ENCODE results near the gene DNAJC18.
"Not testable (repeated sequence)": the region's sequence is repeated elsewhere in the genome, so short reads cannot be mapped to it uniquely, and the experiment has no call there.

Gene DNAJC18

GRCh38 chr5:139389701-139390638 is 49.4 kb downstream of the DNAJC18 start, which contains the start of gene MZB1:
Gene MZB1 (minus strand): TSS chr5:139389913. CDS start chr5:139389856, 57 bp downstream.
- DNase-seq = peak; percentile 70

GRCh38 chr5:139388198-139388821 is 51.0 kb downstream of the DNAJC18 start:
- H3K27me3 Mint-ChIP-seq = peaks cover 11% of the 10 kb centered on the region

More at GRCh38 chr5:139389701-139390638, 49.4 kb downstream of the DNAJC18 start, which contains the start of gene MZB1:
- peaks cover 67% of the 10 kb centered on the region for H3K4me1 Mint-ChIP-seq
- H3K36me3 Mint-ChIP-seq = no peaks in the 10 kb centered on the region
- CTCF ChIA-PET = interaction anchor here (1.4 to 3.4 kb wide), 5 partner anchors 13 to 117 kb away, joined by 3 to 13 read pairs (median 7); partner anchors contain the start of gene PAIP2
- H3K27ac Mint-ChIP-seq = peak within 1 kb of the TSS; percentile 92
- no peaks in the 10 kb centered on the region for H3K9me3 Mint-ChIP-seq
- H3K4me3 Mint-ChIP-seq = peak within 1 kb of the TSS; percentile 56
- H3K27me3 Mint-ChIP-seq = peaks cover 24% of the 10 kb centered on the region

GRCh38 chr5:139387611-139388197 is 51.6 kb downstream of the DNAJC18 start:
- H3K36me3 Mint-ChIP-seq = no peaks in the 10 kb centered on the region
- no peak for DNase-seq
- H3K27me3 Mint-ChIP-seq = peaks cover 5% of the 10 kb centered on the region
- no peak overlapping the region for H3K27ac Mint-ChIP-seq
- CTCF ChIA-PET = interaction anchor here (0.7 to 1.5 kb wide), 3 partner anchors 13 to 188 kb away, joined by 3 to 4 read pairs (median 3); no protein-coding TSS in a partner anchor
- peaks cover 73% of the 10 kb centered on the region for H3K4me1 Mint-ChIP-seq
- no peaks in the 10 kb centered on the region for H3K9me3 Mint-ChIP-seq
- H3K4me3 Mint-ChIP-seq = no peak overlapping the region

More at GRCh38 chr5:139388198-139388821, 51.0 kb downstream of the DNAJC18 start:
- H3K27ac Mint-ChIP-seq = peak overlapping the region; percentile 37
- H3K4me3 Mint-ChIP-seq = peak overlapping the region; percentile 26
- CTCF ChIA-PET = interaction anchor here (0.7 to 1.5 kb wide), 3 partner anchors 14 to 187 kb away, joined by 3 to 4 read pairs (median 3); no protein-coding TSS in a partner anchor
- no peaks in the 10 kb centered on the region for H3K36me3 Mint-ChIP-seq
- H3K4me1 Mint-ChIP-seq = peaks cover 77% of the 10 kb centered on the region
- H3K9me3 Mint-ChIP-seq = no peaks in the 10 kb centered on the region
- DNase-seq = no peak

GRCh38 chr5:139386956-139387355 is 52.4 kb downstream of the DNAJC18 start:
- peaks cover 70% of the 10 kb centered on the region for H3K4me1 Mint-ChIP-seq
- not testable (repeated sequence) for H3K9me3 Mint-ChIP-seq, H3K36me3 Mint-ChIP-seq, H3K27me3 Mint-ChIP-seq, H3K4me3 Mint-ChIP-seq, H3K27ac Mint-ChIP-seq, DNase-seq
- CTCF ChIA-PET = interaction anchor here (1.5 kb wide), 1 partner anchor 18 kb away, joined by 4 read pairs; no protein-coding TSS in a partner anchor

GRCh38 chr5:139386050-139386438 is 53.3 kb downstream of the DNAJC18 start:
- Mint-ChIP-seq H3K4me1 (peaks cover 61% of the 10 kb centered on the region), H3K27ac (peak overlapping the region; percentile 50), H3K4me3 (no peak overlapping the region)

GRCh38 chr5:139385061-139386049 is 54.0 kb downstream of the DNAJC18 start:
- H3K36me3 Mint-ChIP-seq = no peaks in the 10 kb centered on the region
- H3K9me3 Mint-ChIP-seq = no peaks in the 10 kb centered on the region
- peak overlapping the region; percentile 70 for H3K4me3 Mint-ChIP-seq
- no peaks in the 10 kb centered on the region for H3K27me3 Mint-ChIP-seq
- H3K27ac Mint-ChIP-seq = peak overlapping the region; percentile 89
- DNase-seq = peak; percentile 52
- peaks cover 54% of the 10 kb centered on the region for H3K4me1 Mint-ChIP-seq
- CTCF ChIA-PET = no interaction called here

More at GRCh38 chr5:139386050-139386438, 53.3 kb downstream of the DNAJC18 start:
- H3K36me3 Mint-ChIP-seq = no peaks in the 10 kb centered on the region
- CTCF ChIA-PET = no interaction called here
- no peaks in the 10 kb centered on the region for H3K9me3 Mint-ChIP-seq
- H3K27me3 Mint-ChIP-seq = no peaks in the 10 kb centered on the region
- DNase-seq = no peak

GRCh38 chr5:139384591-139385051 is 54.7 kb downstream of the DNAJC18 start:
- CTCF ChIA-PET = no interaction called here
- Mint-ChIP-seq H3K27me3 (no peaks in the 10 kb centered on the region), H3K4me3 (peak overlapping the region; percentile 70), H3K4me1 (peaks cover 47% of the 10 kb centered on the region), H3K36me3 (no peaks in the 10 kb centered on the region), H3K9me3 (no peaks in the 10 kb centered on the region), H3K27ac (peak overlapping the region; percentile 89)
- DNase-seq = no peak

- Mint-ChIP-seq H3K27ac (peak overlapping the region; percentile 89), H3K27me3 (no peaks in the 10 kb centered on the region), H3K4me1 (peaks cover 44% of the 10 kb centered on the region), H3K36me3 (no peaks in the 10 kb centered on the region), H3K4me3 (peak overlapping the region; percentile 70), H3K9me3 (no peaks in the 10 kb centered on the region)
- DNase-seq = no peak
- CTCF ChIA-PET = no interaction called here
Measured at GRCh38 chr5:139383993-139384590, 55.2 kb downstream of the DNAJC18 start.

- H3K4me1 Mint-ChIP-seq = peaks cover 43% of the 10 kb centered on the region
- no peaks in the 10 kb centered on the region for H3K9me3 Mint-ChIP-seq
- peak within 1 kb of the TSS; percentile 72 for H3K27ac Mint-ChIP-seq
- no peaks in the 10 kb centered on the region for H3K36me3 Mint-ChIP-seq
- H3K4me3 Mint-ChIP-seq = peak within 1 kb of the TSS; percentile 26
- CTCF ChIA-PET = no interaction called here
- H3K27me3 Mint-ChIP-seq = no peaks in the 10 kb centered on the region
- DNase-seq = no peak
Measured at GRCh38 chr5:139383275-139383992, 55.9 kb downstream of the DNAJC18 start, which contains the start of gene SLC23A1. Gene SLC23A1 (minus strand): TSS chr5:139383297. CDS start chr5:139383253, 44 bp downstream.

GRCh38 chr5:139382807-139383206 is 56.5 kb downstream of the DNAJC18 start:
- no peaks in the 10 kb centered on the region for H3K27me3 Mint-ChIP-seq
- CTCF ChIA-PET = no interaction called here
- H3K4me3 Mint-ChIP-seq = no peak overlapping the region
- no peaks in the 10 kb centered on the region for H3K36me3 Mint-ChIP-seq
- no peak for DNase-seq
- no peaks in the 10 kb centered on the region for H3K9me3 Mint-ChIP-seq
- H3K4me1 Mint-ChIP-seq = peaks cover 37% of the 10 kb centered on the region
- no peak overlapping the region for H3K27ac Mint-ChIP-seq

- H3K36me3 Mint-ChIP-seq = no peaks in the 10 kb centered on the region
- DNase-seq = no peak
- no peaks in the 10 kb centered on the region for H3K9me3 Mint-ChIP-seq
- no peaks in the 10 kb centered on the region for H3K27me3 Mint-ChIP-seq
- peaks cover 37% of the 10 kb centered on the region for H3K4me1 Mint-ChIP-seq
- no peak overlapping the region for H3K27ac Mint-ChIP-seq
- CTCF ChIA-PET = no interaction called here
- no peak overlapping the region for H3K4me3 Mint-ChIP-seq
Measured at GRCh38 chr5:139381837-139382761, 57.2 kb downstream of the DNAJC18 start.

All from activated naive CD4-positive, alpha-beta T cell treated with anti-CD3 and anti-CD28 coated beads, Interleukin-2, amount 10 ng/mL, durations not matched to agents 7 days and 5 days (primary cell).